Keratinocyte (primary cell): Measurements from ENCODE around the gene PLCH2. TPM values are rescaled to one million over a fixed set of nuclear protein-coding genes. Genes with fewer than 3 reads are reported as not detected.

Source experiments
- DNase-seq: peaks from one replicate; pipeline ENCODE4 v3.0.0-alpha.2; 2011; ENCODE audit warnings: low read depth, missing footprints, low spot score
- FAIRE-seq: peaks from 2 replicates; lab custom pipeline; 2011; peaks lifted over from hg19 to GRCh38; lab: Jason Lieb, UNC
- H2AFZ ChIP-seq: 2 replicates; pipeline ENCODE4 v1.6.0; 2012; ENCODE audit warnings: low read length, control low read depth, inconsistent platforms; ENCODE audit not compliant: control insufficient read depth
- H3K27ac ChIP-seq: 2 replicates; pipeline ENCODE4 v1.5.1; 2011; ENCODE audit warnings: low read length; ENCODE audit not compliant: control insufficient read depth, insufficient read depth
- H3K27me3 ChIP-seq: 3 replicates; pipeline ENCODE4 v1.6.0; 2011; ENCODE audit warnings: low read length; ENCODE audit not compliant: control insufficient read depth, insufficient read depth; ENCODE audit errors: extremely low read depth
- H3K36me3 ChIP-seq, 2 experiments: 2 replicates in 1 of 2; 3 replicates in 1 of 2; pipeline ENCODE4 v1.5.1; 2011; ENCODE audit warnings: low read length in 2 of 2, mild to moderate bottlenecking in 1 of 2; ENCODE audit not compliant: control insufficient read depth in 2 of 2, insufficient read depth in 2 of 2; ENCODE audit errors: extremely low read depth in 1 of 2
- H3K4me1 ChIP-seq: 3 replicates; pipeline ENCODE4 v1.5.1; 2011; ENCODE audit warnings: low read length; ENCODE audit not compliant: control insufficient read depth, insufficient read depth; ENCODE audit errors: extremely low read depth
- H3K4me2 ChIP-seq: 3 replicates; pipeline ENCODE4 v1.6.0; 2011; ENCODE audit warnings: low read depth, low read length; ENCODE audit not compliant: control insufficient read depth, insufficient read depth; ENCODE audit errors: extremely low read depth
- H3K4me3 ChIP-seq, 3 experiments: fragments of 200-600 bp in 1 of 3; sonication (generic) in 1 of 3; 2 replicates in 2 of 3; 3 replicates in 1 of 3; pipeline ENCODE4 v1.5.1; 2011 to 2016; ENCODE audit warnings: low read length in 3 of 3, mild to moderate bottlenecking in 3 of 3, control low read depth in 2 of 3, inconsistent platforms in 1 of 3, low read depth in 1 of 3, mixed read lengths in 1 of 3, mixed run types in 1 of 3, moderate library complexity in 1 of 3; ENCODE audit not compliant: control insufficient read depth in 2 of 3, insufficient read depth in 2 of 3; ENCODE audit errors: extremely low read depth in 1 of 3
- H3K79me2 ChIP-seq: 2 replicates; pipeline ENCODE4 v1.6.0; 2012; ENCODE audit warnings: low read length; ENCODE audit not compliant: control insufficient read depth, insufficient read depth
- H3K9ac ChIP-seq: 3 replicates; pipeline ENCODE4 v1.6.0; 2011; ENCODE audit warnings: low read length; ENCODE audit not compliant: control insufficient read depth, insufficient read depth; ENCODE audit errors: extremely low read depth
- H3K9me1 ChIP-seq: 3 replicates; pipeline ENCODE4 v1.6.0; 2011; ENCODE audit warnings: low read length; ENCODE audit not compliant: control insufficient read depth, insufficient read depth; ENCODE audit errors: extremely low read depth
- H3K9me3 ChIP-seq: 2 replicates; pipeline ENCODE4 v1.5.1; 2012; ENCODE audit warnings: low read depth, low read length; ENCODE audit not compliant: control insufficient read depth
- H4K20me1 ChIP-seq: 3 replicates; pipeline ENCODE4 v1.6.0; 2011; ENCODE audit warnings: low read length; ENCODE audit not compliant: control insufficient read depth, insufficient read depth; ENCODE audit errors: extremely low read depth
- CTCF ChIP-seq, 3 experiments: IDR thresholded peaks in 1 of 3; conservative IDR thresholded peaks in 1 of 3; optimal IDR thresholded peaks in 1 of 3; 2 replicates in 2 of 3; 3 replicates in 1 of 3; pipeline versions ENCODE3 to v1.5.1; 2011; ENCODE audit warnings: low read length in 3 of 3, mild to moderate bottlenecking in 3 of 3, moderate library complexity in 2 of 3, control low read depth in 1 of 3, inconsistent platforms in 1 of 3; ENCODE audit not compliant: insufficient read depth in 2 of 3; ENCODE audit errors: extremely low read depth in 1 of 3
- EZH2 ChIP-seq: IDR thresholded peaks from one replicate; pipeline ENCODE4 v1.6.1; 2012; ENCODE audit warnings: inconsistent platforms, mild to moderate bottlenecking, low read length, moderate library complexity
- dilution Hi-C: fragments of 300-500 bp; cut with MboI; formaldehyde crosslinking; loops from one replicate; pipeline ENCODE4 v1.7.0; 2020; ENCODE audit warnings: low sequenced_read_pairs; ENCODE audit not compliant: extremely low pct_ligation_motif_present
- polyA plus RNA-seq, 5 experiments: library from polyadenylated mRNA; depleted of rRNA in 3 of 5; stranded (reverse) in 3 of 5; stranded (forward) in 1 of 5; unstranded in 1 of 5; fragments of >200 nt; gene quantifications; 1 replicate in 1 of 5; 2 replicates in 3 of 5; 3 replicates in 1 of 5; pipeline versions ENCODE4 v1.2.1 to v1.2.3, GENCODE V29; 2011 to 2012; ENCODE audit warnings: missing spikeins in 2 of 5, low read depth in 1 of 5, low replicate concordance in 1 of 5

PLCH2 gene
- polyA plus RNA-seq, 1 donor (not counting 4 experiments of a cell fraction or from before 2014, with no cell fraction given), result 57.4 TPM

DNA sequence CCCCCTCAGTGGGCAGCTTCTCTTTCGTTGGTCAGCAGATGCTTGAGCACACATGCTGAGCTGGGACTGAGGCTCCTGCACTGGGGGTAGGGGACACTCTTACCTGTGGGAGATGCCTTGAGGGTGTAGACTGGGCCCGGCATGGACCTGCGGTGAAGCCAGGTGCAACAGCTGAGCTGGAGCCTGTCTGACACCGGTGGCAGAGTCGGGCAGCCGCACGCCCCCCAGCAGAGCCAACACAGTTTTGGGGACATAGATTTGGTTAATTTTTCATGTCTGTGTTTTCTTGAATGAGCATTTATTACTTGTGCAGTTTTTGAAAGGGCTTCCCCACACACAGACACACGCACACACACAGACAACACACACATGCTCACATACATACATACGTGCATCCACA is 59.9 kb downstream of the PLCH2 start:
- no peaks in the 10 kb centered on the region for H3K79me2 ChIP-seq
- peak overlapping the region; percentile 75 for H3K27ac ChIP-seq
- FAIRE-seq, result no peak
- TF ChIP-seq EZH2, result no peak
- TF ChIP-seq CTCF (optimal IDR thresholded peaks at IDR 0.05 in 1 of 3, IDR thresholded peaks at IDR 0.05 in 1 of 3, conservative IDR thresholded peaks at IDR 0.05 in 1 of 3; ENCODE audit: extremely low read depth in 1 of 3, insufficient read depth in 2 of 3, low read length in 3 of 3), result no peak
- dilution Hi-C loops, result no loop called here
- H2AFZ ChIP-seq, result no peak overlapping the region
- H3K27me3 ChIP-seq, result no peaks in the 10 kb centered on the region
- H3K4me3 ChIP-seq, result no peak overlapping the region
- H3K36me3 ChIP-seq, result no peaks in the 10 kb centered on the region
- no peaks in the 10 kb centered on the region for H4K20me1 ChIP-seq
- no peak overlapping the region for H3K9ac ChIP-seq
- H3K9me1 ChIP-seq, result no peaks in the 10 kb centered on the region
- H3K4me2 ChIP-seq, result no peak overlapping the region
- H3K9me3 ChIP-seq, result no peaks in the 10 kb centered on the region
- no peak for DNase-seq
- H3K4me1 ChIP-seq, result peaks cover 62% of the 10 kb centered on the region

DNA sequence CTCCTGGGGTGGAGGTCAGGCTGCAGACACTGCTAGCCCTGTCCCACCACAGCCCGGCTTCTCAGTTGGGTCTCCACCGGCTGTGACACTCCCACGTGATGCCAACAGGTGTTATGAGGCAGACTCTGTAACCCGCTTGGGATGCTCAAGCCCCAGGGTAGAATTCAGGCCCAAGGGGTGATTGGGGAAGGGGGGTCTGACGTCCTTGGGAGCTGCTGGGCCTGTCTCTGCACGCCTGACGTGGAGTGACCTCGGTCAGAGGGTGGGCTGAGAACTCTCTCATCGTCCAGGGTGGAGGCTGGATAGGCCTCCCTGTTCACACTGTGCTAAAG is 61.7 kb downstream of the PLCH2 start:
- no peak overlapping the region for H2AFZ ChIP-seq
- H3K9ac ChIP-seq, result no peak overlapping the region
- dilution Hi-C loops, result no loop called here
- H3K79me2 ChIP-seq, result no peaks in the 10 kb centered on the region
- no peaks in the 10 kb centered on the region for H4K20me1 ChIP-seq
- H3K4me2 ChIP-seq, result no peak overlapping the region
- H3K4me3 ChIP-seq, result no peak overlapping the region
- H3K9me3 ChIP-seq, result no peaks in the 10 kb centered on the region
- TF ChIP-seq CTCF (optimal IDR thresholded peaks at IDR 0.05 in 1 of 3, IDR thresholded peaks at IDR 0.05 in 1 of 3, conservative IDR thresholded peaks at IDR 0.05 in 1 of 3; ENCODE audit: extremely low read depth in 1 of 3, insufficient read depth in 2 of 3, low read length in 3 of 3) (no peak), EZH2 (no peak)
- peaks cover 47% of the 10 kb centered on the region for H3K4me1 ChIP-seq
- no peaks in the 10 kb centered on the region for H3K36me3 ChIP-seq
- H3K27me3 ChIP-seq, result no peaks in the 10 kb centered on the region
- no peaks in the 10 kb centered on the region for H3K9me1 ChIP-seq
- no peak for FAIRE-seq
- no peak for DNase-seq
- H3K27ac ChIP-seq, result no peak overlapping the region
